Mesothelial cell of epicardium (in vitro differentiated cells): ENCODE data around the gene YBX1. TPM values are rescaled to one million over a fixed set of nuclear protein-coding genes. Genes with fewer than 3 reads are reported as not detected.

ENCODE experiments used
- DNase-seq, 2 experiments: peaks; one replicate each; pipeline ENCODE4 v3.0.0; 2021; ENCODE audit warnings: low spot score in 2 of 2; ENCODE audit not compliant: unreplicated experiment in 2 of 2
- H3K27ac Mint-ChIP-seq: 2 replicates; pipeline ENCODE4 v1.8.0; 2021; ENCODE audit warnings: mixed read lengths
- H3K27me3 Mint-ChIP-seq: 2 replicates; pipeline ENCODE4 v1.8.0; 2021; ENCODE audit warnings: low read depth, mixed read lengths
- H3K36me3 Mint-ChIP-seq: 2 replicates; pipeline ENCODE4 v1.8.0; 2021; ENCODE audit warnings: mixed read lengths
- H3K4me1 Mint-ChIP-seq: 2 replicates; pipeline ENCODE4 v1.8.0; 2021; ENCODE audit warnings: mixed read lengths
- H3K4me3 Mint-ChIP-seq: 2 replicates; pipeline ENCODE4 v1.8.0; 2021; ENCODE audit warnings: mild to moderate bottlenecking, moderate library complexity, mixed read lengths
- H3K9me3 Mint-ChIP-seq: 2 replicates; pipeline ENCODE4 v1.8.0; 2021; ENCODE audit warnings: mixed read lengths
- total RNA-seq: library from RNA; stranded (reverse); gene quantifications from 3 replicates; pipeline ENCODE4 v1.2.1, GENCODE V29; 2021
- TF ChIP-seq, protein P1 (sequence below): fragments of 200-600 bp; sonication (generic); IDR thresholded peaks from one replicate; pipeline ENCODE4 v1.5.0; 2021; ENCODE audit warnings: antibody characterized with exemption; ENCODE audit not compliant: unreplicated experiment

The YBX1 gene
- total RNA-seq, 1 donor from 2014 or later, result 405 TPM

DNA sequence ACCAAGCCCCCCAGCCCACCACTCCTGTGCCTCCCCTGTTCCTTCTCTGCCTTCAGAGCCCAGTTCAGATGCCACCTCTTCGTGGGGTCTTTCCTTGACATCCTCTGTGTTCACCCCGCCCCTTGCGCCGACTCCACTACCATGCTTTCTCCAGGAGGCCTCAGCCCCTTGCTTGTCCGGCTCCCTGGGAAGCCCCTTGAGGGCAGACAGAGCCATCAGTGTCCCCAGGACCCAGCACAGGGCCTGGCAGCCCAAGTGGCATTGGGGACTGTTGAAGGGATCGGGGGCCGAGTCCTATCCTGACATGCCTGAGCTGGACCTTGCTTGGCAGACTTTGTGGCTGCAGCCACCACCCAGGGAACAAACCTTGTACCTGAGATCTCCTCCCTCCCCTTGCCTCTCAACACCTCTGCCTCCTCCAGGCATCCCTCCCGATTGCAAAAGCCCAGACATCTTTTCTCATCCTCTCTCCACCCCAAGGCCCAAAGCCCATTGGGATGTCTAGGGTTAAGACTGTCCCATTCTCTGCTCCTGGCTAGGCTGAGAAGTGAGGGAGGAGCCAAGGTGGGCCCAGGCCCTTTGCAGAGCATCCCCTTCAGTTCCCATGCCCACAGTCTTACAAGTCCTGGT is 54.5 kb downstream of the YBX1 start:
- Mint-ChIP-seq H3K27ac (no peak overlapping the region), H3K4me1 (peaks cover 15% of the 10 kb centered on the region), H3K4me3 (no peak overlapping the region), H3K9me3 (no peaks in the 10 kb centered on the region), H3K36me3 (no peaks in the 10 kb centered on the region), H3K27me3 (no peaks in the 10 kb centered on the region)
- no peak for DNase-seq
- TF ChIP-seq, protein P1, sequence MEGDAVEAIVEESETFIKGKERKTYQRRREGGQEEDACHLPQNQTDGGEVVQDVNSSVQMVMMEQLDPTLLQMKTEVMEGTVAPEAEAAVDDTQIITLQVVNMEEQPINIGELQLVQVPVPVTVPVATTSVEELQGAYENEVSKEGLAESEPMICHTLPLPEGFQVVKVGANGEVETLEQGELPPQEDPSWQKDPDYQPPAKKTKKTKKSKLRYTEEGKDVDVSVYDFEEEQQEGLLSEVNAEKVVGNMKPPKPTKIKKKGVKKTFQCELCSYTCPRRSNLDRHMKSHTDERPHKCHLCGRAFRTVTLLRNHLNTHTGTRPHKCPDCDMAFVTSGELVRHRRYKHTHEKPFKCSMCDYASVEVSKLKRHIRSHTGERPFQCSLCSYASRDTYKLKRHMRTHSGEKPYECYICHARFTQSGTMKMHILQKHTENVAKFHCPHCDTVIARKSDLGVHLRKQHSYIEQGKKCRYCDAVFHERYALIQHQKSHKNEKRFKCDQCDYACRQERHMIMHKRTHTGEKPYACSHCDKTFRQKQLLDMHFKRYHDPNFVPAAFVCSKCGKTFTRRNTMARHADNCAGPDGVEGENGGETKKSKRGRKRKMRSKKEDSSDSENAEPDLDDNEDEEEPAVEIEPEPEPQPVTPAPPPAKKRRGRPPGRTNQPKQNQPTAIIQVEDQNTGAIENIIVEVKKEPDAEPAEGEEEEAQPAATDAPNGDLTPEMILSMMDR, result no peak

DNA sequence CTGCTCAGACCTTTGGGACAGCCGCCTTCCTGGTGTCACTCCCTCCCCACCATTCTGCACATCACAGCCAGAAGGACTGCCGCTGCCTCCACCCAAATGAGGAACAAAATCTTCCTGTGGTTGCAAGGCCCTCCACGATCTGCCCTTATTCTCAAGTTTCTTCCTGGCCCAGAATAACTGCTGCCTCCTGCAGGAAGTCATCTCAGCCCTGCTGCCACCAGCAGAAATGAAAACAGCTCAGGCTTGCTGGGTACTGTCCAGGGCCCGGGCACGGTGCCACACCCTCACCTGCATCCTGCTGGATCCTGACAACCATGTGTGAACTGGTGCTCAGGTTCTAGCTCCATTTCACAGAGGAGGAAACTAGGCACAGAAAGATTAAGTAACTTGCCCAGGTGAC is 55.0 kb downstream of the YBX1 start:
- Mint-ChIP-seq H3K36me3 (no peaks in the 10 kb centered on the region), H3K4me3 (no peak overlapping the region), H3K27ac (no peak overlapping the region), H3K9me3 (no peaks in the 10 kb centered on the region), H3K27me3 (no peaks in the 10 kb centered on the region), H3K4me1 (peaks cover 15% of the 10 kb centered on the region)
- DNase-seq, result no peak
- TF ChIP-seq, protein P1, result no peak

DNA sequence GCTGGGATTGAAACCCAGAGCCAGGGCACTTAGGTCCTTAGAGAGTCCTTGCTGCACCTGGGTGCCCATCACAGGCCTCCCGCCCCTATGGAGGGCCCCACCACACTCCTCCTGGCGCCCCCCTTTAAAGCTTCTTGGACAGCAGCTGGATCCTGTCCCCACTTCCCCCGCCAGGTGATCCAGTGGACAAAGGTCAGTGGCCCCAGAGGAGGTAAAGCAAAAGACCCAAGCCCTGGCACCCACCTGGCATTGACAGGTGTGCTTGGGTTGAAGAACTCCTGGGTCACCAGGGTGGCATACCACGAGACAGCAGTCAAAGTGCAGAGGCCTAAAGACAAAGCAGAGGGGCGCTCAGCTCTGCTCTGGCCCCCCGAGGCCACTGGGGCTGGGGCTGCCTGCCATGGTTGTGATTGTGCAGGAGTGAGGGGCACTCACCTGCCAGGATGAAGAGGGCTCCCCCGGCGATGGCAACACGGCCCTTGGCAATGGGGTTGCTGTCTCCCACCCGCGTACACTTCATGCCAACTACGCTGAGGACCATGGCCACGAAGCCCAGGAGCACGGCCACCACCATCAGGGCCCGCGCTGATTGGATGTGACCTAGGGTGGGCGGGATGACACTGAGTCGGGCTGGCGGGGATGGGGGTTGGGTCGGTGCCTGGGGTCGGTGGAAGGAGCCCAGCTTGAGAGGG is 55.9 kb downstream of the YBX1 start:
- H3K36me3 Mint-ChIP-seq, result no peaks in the 10 kb centered on the region
- no peaks in the 10 kb centered on the region for H3K9me3 Mint-ChIP-seq
- no peak overlapping the region for H3K27ac Mint-ChIP-seq
- peaks cover 24% of the 10 kb centered on the region for H3K4me1 Mint-ChIP-seq
- no peak for DNase-seq
- no peaks in the 10 kb centered on the region for H3K27me3 Mint-ChIP-seq
- H3K4me3 Mint-ChIP-seq, result no peak overlapping the region
- TF ChIP-seq, protein P1, result no peak

DNA sequence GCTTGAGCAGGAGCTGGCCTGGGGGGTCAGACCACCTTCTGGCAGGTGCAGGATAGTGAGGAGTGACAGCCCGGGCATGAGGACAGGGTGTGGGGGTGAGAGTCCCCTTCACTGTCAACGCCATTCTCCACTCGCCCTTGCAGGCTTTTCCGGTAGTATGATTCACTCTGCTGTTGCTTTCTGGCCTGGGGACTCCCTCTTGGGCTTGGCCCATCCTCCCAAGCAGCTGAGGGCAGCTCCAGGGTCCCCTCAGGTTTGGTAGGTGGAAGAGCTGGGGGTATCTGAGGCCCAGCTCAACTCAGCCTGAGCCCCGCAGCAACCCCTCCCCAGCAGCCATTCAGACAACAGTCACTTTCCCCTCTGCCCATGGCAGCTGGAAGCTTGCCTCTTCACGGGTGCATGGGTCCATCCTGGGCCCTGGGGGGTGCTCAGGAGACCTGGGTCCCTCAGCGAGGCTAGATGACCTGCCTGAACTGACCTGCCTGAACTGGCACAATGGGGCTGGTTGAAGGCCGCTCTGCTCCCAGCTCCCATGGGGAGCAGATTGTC is 56.5 kb downstream of the YBX1 start:
- H3K36me3 Mint-ChIP-seq, result no peaks in the 10 kb centered on the region
- no peak overlapping the region for H3K4me3 Mint-ChIP-seq
- peaks cover 30% of the 10 kb centered on the region for H3K4me1 Mint-ChIP-seq
- DNase-seq, result no peak
- no peaks in the 10 kb centered on the region for H3K9me3 Mint-ChIP-seq
- H3K27me3 Mint-ChIP-seq, result no peaks in the 10 kb centered on the region
- H3K27ac Mint-ChIP-seq, result no peak overlapping the region
- TF ChIP-seq, protein P1, result no peak

DNA sequence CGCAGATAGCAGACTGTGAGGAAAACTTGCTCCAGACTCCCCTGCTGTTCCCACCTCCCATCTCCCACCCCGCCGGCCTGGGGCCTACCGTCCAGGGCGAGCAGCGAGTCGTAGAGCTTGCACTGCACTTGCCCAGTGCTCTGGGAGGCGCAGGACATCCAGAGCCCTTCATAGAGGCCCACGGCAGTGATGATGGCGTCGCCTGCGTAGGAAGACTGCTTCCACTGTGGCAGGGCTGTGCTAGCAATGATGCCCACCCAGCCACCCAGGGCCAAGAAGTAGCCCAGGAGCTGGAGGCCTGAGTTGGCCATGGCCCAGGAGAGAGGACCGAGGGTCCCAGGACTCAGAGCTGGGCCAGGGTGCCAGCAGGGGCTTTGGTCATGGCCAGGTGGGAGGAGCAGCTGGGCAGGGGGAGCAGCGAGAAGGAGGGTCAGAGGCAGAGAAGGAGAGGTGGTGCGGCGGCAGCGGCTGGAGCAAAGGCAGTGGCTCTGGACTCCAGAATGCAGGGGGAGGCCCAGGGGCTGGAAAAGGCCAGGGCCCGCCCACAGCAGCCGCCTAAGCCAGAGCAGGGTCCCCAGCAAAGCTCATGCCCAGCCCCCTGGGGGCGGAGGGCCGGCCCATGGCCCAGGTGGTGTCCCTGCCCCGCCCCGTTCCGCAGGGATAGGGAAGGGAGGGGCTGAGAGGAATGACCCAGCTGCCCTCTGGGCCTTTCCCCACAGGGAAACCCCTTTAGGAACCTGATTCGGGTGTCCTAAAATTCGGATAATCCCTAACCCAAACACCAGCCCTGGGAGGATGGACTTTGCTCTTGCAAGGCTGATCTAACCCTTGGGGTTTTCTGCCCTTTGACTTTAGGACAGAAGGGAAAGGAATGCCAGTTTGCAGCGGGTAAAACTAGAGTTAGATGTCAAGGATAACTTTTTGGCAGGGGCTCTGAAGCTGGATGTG is 57.8 kb downstream of the YBX1 start, which contains the start of gene CLDN19:
Gene CLDN19 (minus strand): TSS at position 484 of the 948 bp plus-strand sequence. CDS start 173 bp downstream, at position 311.
- no peak within 1 kb of the TSS for H3K27ac Mint-ChIP-seq
- no peak for DNase-seq
- H3K4me1 Mint-ChIP-seq, result peaks cover 31% of the 10 kb centered on the region
- peak within 1 kb of the TSS; percentile 28 for H3K4me3 Mint-ChIP-seq
- H3K27me3 Mint-ChIP-seq, result no peaks in the 10 kb centered on the region
- no peaks in the 10 kb centered on the region for H3K36me3 Mint-ChIP-seq
- TF ChIP-seq, protein P1, result no peak
- no peaks in the 10 kb centered on the region for H3K9me3 Mint-ChIP-seq
